Spleen (tissue), 11 donors: ENCODE measurements around the gene SNX11. TPM values are rescaled to one million over a fixed set of nuclear protein-coding genes. Genes with fewer than 3 reads are reported as not detected.

Experiments used
- DNase-seq: peaks from one replicate; pipeline ENCODE4 v3.0.0-alpha.2; 2020
- H3K27ac ChIP-seq, 8 donors: fragments of 200-600 bp; sonication (generic) in 7 of 8; 1 replicate in 4 of 8; 2 replicates in 4 of 8; pipeline versions ENCODE4 v1.5.0 to v1.8.0; 2016 to 2021; ENCODE audit warnings: inconsistent platforms in 4 of 8, mild to moderate bottlenecking in 4 of 8, moderate library complexity in 1 of 8
- H3K27me3 ChIP-seq, 7 donors: fragments of 200-600 bp; sonication (generic) in 6 of 7; replicated peaks in 1 of 7; 1 replicate in 4 of 7; 2 replicates in 3 of 7; pipeline versions ENCODE4 v1.5.0 to v1.8.0; 2016 to 2021; ENCODE audit warnings: inconsistent platforms in 3 of 7, mild to moderate bottlenecking in 1 of 7
- H3K36me3 ChIP-seq, 6 donors: fragments of 200-600 bp; sonication (generic) in 5 of 6; 1 replicate in 4 of 6; 2 replicates in 2 of 6; pipeline versions ENCODE4 v1.5.0 to v1.8.0; 2016 to 2021; ENCODE audit warnings: inconsistent platforms in 2 of 6
- H3K4me1 ChIP-seq, 6 donors: fragments of 200-600 bp; sonication (generic) in 5 of 6; 1 replicate in 3 of 6; 2 replicates in 3 of 6; pipeline versions ENCODE4 v1.5.0 to v1.8.0; 2016 to 2021; ENCODE audit warnings: inconsistent platforms in 3 of 6
- H3K4me3 ChIP-seq, 8 donors: fragments of 200-600 bp; sonication (generic) in 7 of 8; 1 replicate in 4 of 8; 2 replicates in 4 of 8; pipeline versions ENCODE4 v1.5.0 to v1.8.0; 2016 to 2021; ENCODE audit warnings: inconsistent platforms in 4 of 8, mild to moderate bottlenecking in 4 of 8, moderate library complexity in 2 of 8
- H3K9me3 ChIP-seq, 8 donors: fragments of 200-600 bp; sonication (generic) in 7 of 8; 1 replicate in 4 of 8; 2 replicates in 4 of 8; pipeline versions ENCODE4 v1.5.0 to v1.8.0; 2016 to 2021; ENCODE audit warnings: inconsistent platforms in 4 of 8
- POLR2A ChIP-seq, 3 donors: fragments of 450-650 bp; IDR thresholded peaks; one replicate each; pipeline ENCODE4 v1.5.1; 2017; ENCODE audit warnings: antibody characterized with exemption in 3 of 3, mild to moderate bottlenecking in 1 of 3
- POLR2AphosphoS5 ChIP-seq, 3 donors: sonication (generic); formaldehyde crosslinking; IDR thresholded peaks; one replicate each; pipeline ENCODE4 v1.5.1; 2017; ENCODE audit warnings: antibody characterized with exemption in 3 of 3
- WGBS, 5 donors: extraction: QIAGEN DNeasy Blood & Tissue Kit in 3 of 5; methylation state at CpG; one replicate each; pipeline versions ENCODE4 v1.1.5 to v1.1.7; 2013 to 2018; 5-methylcytosine and 5-hydroxymethylcytosine counted together
- intact Hi-C: fragments of 100-400 bp; cut with DNase I; formaldehyde crosslinking; loops from one replicate; pipeline ENCODE4 v1.15.0; 2023; ENCODE audit warnings: low total_unique reads
- polyA plus RNA-seq, 3 donors: library from polyadenylated mRNA; stranded (reverse); fragments of 200-250 nt; gene quantifications; one replicate each; pipeline ENCODE4 v1.2.1, GENCODE V29; 2013
- total RNA-seq, 7 donors: library from RNA; depleted of rRNA in 3 of 7; stranded (reverse); fragments of >200 nt in 3 of 7; fragmentation: NEBNext Ultra II Directional in 4 of 7; extraction: Animal tissue kit (Norgen Biotek cat#: 25700) in 4 of 7; gene quantifications; one replicate each; pipeline versions ENCODE4 v1.1.0 to v1.2.1, GENCODE V29; 2016 to 2021
- TF ChIP-seq, protein P1 (sequence below), 11 experiments: fragments of 200-600 bp in 7 of 11; fragments of 450-650 bp in 4 of 11; sonication (generic) in 4 of 11; IDR thresholded peaks in 8 of 11; conservative IDR thresholded peaks in 3 of 11; 1 replicate in 7 of 11; 2 replicates in 4 of 11; pipeline versions ENCODE4 v1.4.0 to v1.8.0; 2016 to 2021; ENCODE audit warnings: antibody characterized with exemption in 11 of 11, inconsistent platforms in 4 of 11, mild to moderate bottlenecking in 1 of 11
- donor health status: healthy with polysubstance abuse.
- donor health status: DM: no; HTN: no; CAD: no; lungs with moderate emphysema.
- donor health status: DM: no; HTN: no; CAD: no.
- donor health status: Bipolar disorder and iron deficiency.
- donor health status: healthy.
- donor health status: DM: no; HTN: no; CAD: no.
- donor health status: DM: yes; HTN: yes; CAD: no.

SNX11 gene
- total and polyA plus RNA-seq, 10 donors, result 17.6 to 45.4 (median 34.9) TPM

DNA sequence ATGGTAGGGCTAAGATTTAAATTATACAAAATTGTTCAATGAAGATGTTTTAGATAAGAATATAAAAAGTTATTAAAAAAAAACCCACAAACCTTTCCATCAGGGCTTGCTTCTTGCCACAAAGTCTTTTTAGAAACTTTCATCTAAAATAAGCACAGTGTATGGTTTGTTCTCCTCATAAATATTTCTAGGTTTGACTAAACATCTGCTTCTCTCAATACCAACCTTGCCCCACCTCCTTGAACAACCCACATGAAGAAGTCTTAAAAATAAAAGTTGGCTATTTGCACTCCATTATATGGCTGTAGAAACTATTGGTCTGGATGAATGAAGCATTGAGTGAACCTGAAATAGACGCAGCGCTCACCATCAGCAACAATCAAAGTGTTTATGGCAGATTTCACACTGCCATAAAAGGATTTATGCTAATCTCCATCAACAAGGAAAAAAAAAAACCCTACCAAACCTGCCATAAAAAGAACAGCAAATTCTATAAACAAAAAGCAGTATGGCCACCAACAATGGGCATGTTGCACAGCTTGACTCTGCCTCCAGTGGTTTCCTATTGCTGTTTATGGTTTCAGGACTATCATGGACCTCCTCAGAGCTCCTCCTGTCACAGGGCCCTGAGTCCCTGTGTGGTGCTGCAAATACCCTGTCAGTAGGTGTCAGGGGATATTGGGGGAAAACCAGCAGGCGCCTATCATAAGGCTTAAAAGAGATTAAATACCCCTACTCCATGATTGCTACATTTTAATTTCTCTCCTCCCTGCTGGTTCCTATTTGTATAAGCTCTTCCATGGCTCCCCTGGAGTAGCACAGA lies 37.6 kb downstream of the SNX11 start:
- no peak for TF ChIP-seq POLR2AphosphoS5 (IDR thresholded peaks at IDR 0.05)
- Histone ChIP-seq H3K4me3 (no peak overlapping the region), H3K27ac (no peak overlapping the region), H3K4me1 (peaks cover 0 to 4% (median 1%) of the 10 kb centered on the region in 6 donors), H3K27me3 (peaks cover 0 to 47% (median 17%) of the 10 kb centered on the region in 7 donors), H3K36me3 (peaks cover 0 to 42% (median 0%) of the 10 kb centered on the region in 6 donors), H3K9me3 (no peaks in the 10 kb centered on the region)
- 75 to 90% (median 85%) methylated on average over 3 of the region's 3 CpGs for WGBS, 5 donors
- intact Hi-C loops, result no loop called here
- no peak for DNase-seq

DNA sequence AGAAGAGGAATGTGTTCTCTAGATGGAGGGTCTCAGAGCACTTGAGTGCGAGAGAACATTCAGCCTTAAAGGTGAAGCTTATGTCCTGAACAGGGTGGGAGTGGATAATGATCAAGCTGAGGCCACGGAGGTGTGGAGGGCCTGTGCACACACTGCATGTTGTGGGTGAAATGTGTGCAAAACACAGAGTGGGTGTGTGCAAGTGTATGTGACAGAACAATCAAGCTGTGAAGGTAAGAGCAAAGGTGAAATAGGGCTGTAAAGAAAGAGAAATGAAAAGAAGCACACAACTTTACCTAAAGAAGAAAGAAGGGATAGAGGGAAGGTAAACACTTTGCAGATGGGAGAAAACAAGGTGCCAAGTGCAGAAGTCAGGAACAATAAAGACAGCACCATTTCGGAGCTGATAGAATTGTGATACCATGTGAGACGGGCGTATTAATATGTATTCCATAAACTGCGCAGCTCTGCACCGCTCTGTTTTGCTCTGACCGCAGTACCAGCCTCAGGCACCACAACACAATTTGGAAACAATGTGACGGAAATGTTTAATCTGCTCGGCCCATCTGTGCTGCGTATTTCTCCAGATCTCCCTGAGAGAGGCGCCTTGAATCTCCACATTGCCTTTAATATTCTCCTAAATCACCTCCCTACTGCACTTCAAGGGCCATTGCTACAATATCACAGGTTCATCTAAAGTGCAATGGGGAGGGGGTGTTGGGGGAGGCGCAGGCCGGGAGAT lies 40.6 kb downstream of the SNX11 start:
- Histone ChIP-seq H3K27ac (no peak overlapping the region), H3K9me3 (no peaks in the 10 kb centered on the region), H3K27me3 (peaks cover 0 to 58% (median 17%) of the 10 kb centered on the region in 7 donors), H3K4me1 (peaks cover 0 to 2% (median 0%) of the 10 kb centered on the region in 6 donors), H3K4me3 (no peak overlapping the region), H3K36me3 (peaks cover 0 to 53% (median 0%) of the 10 kb centered on the region in 6 donors)
- intact Hi-C loops, result no loop called here
- no peak for DNase-seq
- no peak for TF ChIP-seq POLR2A (IDR thresholded peaks at IDR 0.05)
- 73 to 80% (median 74%) methylated on average over 14 of the region's 14 CpGs for WGBS, 5 donors

DNA sequence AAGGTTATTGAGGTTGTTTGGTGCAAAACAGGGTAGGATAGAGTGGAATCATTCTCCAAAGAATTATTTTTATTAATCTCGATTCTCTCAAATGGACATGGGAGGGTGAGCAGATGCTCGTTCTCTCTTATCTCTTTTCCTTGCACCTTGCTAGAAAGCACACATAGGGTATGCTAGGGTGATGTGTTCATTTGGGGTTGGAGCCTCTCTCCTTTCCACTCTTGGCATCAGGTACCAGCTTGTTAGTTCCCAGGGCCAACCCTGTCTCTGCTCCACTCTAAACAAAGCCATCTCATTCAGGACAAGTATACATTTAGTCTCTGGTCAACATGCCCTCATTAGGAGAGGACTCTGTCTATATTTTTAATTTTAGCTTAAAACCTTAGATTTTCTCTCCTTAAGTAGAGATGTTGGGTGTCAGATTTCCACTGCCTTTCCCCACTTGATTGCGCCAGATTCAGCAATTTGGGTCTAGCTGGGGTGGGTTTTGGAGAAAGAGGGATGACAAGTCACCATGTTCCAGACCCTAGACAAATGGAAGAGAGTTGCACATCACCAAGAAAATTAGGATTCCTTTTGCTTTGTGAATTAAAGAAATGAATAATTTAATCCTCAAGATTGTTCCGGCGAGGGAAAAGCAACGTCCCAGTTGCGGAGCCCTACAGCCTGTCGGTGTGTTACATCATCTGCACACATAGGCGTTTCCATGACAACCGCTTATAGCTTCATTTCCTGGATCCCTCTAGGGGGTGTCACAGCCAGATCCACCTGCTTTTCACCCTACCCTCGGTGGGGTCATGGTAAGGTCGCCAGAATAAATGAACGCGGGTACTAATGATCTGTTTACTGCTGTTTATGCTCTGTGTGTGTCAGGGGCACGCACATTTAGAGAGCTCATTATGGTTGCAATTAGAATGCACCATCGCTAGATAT lies 41.6 kb downstream of the SNX11 start:
- intact Hi-C loops, result no loop called here
- WGBS, 5 donors, result 65 to 81% (median 69%) methylated on average over 16 of the region's 16 CpGs
- TF ChIP-seq POLR2A (IDR thresholded peaks at IDR 0.05) (no peak), POLR2AphosphoS5 (IDR thresholded peaks at IDR 0.05) (no peak)
- TF ChIP-seq, protein P1, sequence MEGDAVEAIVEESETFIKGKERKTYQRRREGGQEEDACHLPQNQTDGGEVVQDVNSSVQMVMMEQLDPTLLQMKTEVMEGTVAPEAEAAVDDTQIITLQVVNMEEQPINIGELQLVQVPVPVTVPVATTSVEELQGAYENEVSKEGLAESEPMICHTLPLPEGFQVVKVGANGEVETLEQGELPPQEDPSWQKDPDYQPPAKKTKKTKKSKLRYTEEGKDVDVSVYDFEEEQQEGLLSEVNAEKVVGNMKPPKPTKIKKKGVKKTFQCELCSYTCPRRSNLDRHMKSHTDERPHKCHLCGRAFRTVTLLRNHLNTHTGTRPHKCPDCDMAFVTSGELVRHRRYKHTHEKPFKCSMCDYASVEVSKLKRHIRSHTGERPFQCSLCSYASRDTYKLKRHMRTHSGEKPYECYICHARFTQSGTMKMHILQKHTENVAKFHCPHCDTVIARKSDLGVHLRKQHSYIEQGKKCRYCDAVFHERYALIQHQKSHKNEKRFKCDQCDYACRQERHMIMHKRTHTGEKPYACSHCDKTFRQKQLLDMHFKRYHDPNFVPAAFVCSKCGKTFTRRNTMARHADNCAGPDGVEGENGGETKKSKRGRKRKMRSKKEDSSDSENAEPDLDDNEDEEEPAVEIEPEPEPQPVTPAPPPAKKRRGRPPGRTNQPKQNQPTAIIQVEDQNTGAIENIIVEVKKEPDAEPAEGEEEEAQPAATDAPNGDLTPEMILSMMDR (IDR thresholded peaks at IDR 0.05 in 8 of 11, conservative IDR thresholded peaks at IDR 0.05 in 3 of 11), result no peak
- H3K9me3 ChIP-seq, result no peaks in the 10 kb centered on the region
- H3K36me3 ChIP-seq, result peaks cover 0 to 51% (median 0%) of the 10 kb centered on the region in 6 donors
- no peak for DNase-seq
- H3K27ac ChIP-seq, result no peak overlapping the region
- peaks cover 0 to 11% (median 6%) of the 10 kb centered on the region in 6 donors for H3K4me1 ChIP-seq
- H3K4me3 ChIP-seq, result no peak overlapping the region
- H3K27me3 ChIP-seq, result peaks cover 0 to 49% (median 17%) of the 10 kb centered on the region in 7 donors

DNA sequence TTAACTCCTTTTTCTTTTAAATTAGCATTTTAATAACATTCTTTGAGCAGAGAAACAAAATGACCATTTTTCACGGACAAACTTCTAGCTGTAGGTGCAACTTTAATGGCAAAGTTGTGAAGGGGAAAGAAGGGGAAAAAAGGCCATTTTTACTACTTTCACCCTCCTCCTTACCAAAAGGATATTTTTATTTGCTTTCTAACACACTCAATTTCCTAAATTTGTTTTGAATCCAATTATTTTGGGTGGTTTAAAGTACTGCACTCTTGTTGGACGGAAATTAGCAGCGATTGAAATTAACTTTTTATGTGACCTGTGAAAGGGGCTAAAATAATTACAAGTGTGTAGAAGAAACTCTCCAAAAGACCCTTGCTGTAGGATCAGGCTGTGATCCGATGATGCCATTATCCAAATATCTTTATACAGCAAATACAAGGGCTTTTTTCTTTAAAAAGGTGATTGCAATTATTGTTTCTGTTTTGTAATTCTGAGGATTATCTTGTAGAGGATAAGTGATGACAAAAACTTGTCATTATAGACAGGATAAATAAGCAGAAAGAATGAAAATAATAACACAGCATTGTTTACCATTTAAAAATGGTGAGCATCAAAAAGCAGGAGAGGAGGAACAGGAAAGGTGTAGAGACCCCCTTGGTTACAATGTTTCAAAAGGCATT lies 42.4 kb downstream of the SNX11 start:
- intact Hi-C loops, result loop anchor here (10.0 kb wide), 1 partner anchor 465 kb away; the partner anchor contains the start of genes HOXB7 and HOXB8
- H3K27me3 ChIP-seq, result peaks cover 0 to 50% (median 17%) of the 10 kb centered on the region in 7 donors
- H3K27ac ChIP-seq, result no peak overlapping the region
- TF ChIP-seq POLR2AphosphoS5 (IDR thresholded peaks at IDR 0.05), result no peak
- no peak for DNase-seq
- 84 to 89% (median 88%) methylated on average over 4 of the region's 4 CpGs for WGBS, 5 donors
- H3K36me3 ChIP-seq, result peaks cover 0 to 57% (median 0%) of the 10 kb centered on the region in 6 donors
- H3K4me1 ChIP-seq, result peaks cover 0 to 11% (median 6%) of the 10 kb centered on the region in 6 donors
- no peak overlapping the region for H3K4me3 ChIP-seq
- no peaks in the 10 kb centered on the region for H3K9me3 ChIP-seq
